Panc1 (cell line): ENCODE results near the gene MDN1. TPM values are rescaled to one million over a fixed set of nuclear protein-coding genes. Genes with fewer than 3 reads are reported as not detected.

Source experiments
- ATAC-seq: fragments of 200-7000 bp; cut with Tn5 transposase; 2 replicates; pipeline ENCODE4 v1.9.1; 2020; ENCODE audit warnings: mild to moderate bottlenecking, moderate library complexity
- BruUV-seq: library from RNA; stranded (reverse); fragments of 400-500 nt; replicated peaks from 2 replicates; lab custom pipeline; 2021; lab: Mats Ljungman, UMichigan
- CTCF ChIA-PET: fragments of 300-600 bp; sonication (Branson Sonifier 250); formaldehyde crosslinking; loops from one replicate; lab custom pipeline; 2022; ENCODE audit warnings: antibody characterized with exemption; lab: Charles Lee
- POLR2A ChIA-PET: fragments of 300-600 bp; sonication (Branson Sonifier 250); formaldehyde crosslinking; loops from one replicate; lab custom pipeline; 2022; ENCODE audit warnings: antibody characterized with exemption; lab: Charles Lee
- DNase-seq: peaks from one replicate; pipeline ENCODE4 v3.0.0-alpha.2; 2010; ENCODE audit warnings: low read depth, low spot score
- H3K27ac ChIP-seq: 2 replicates; pipeline ENCODE4 v1.5.1; 2011; ENCODE audit warnings: mild to moderate bottlenecking, low read length, inconsistent platforms
- H3K27me3 ChIP-seq: fragments of 200-500 bp; sonication (Bioruptor generic); 2 replicates; pipeline ENCODE4 v1.6.0; 2014; ENCODE audit warnings: low read length, inconsistent platforms; ENCODE audit not compliant: control insufficient read depth, insufficient read depth
- H3K36me3 ChIP-seq: fragments of 200-500 bp; sonication (Bioruptor generic); 2 replicates; pipeline ENCODE4 v1.5.1; 2014; ENCODE audit warnings: inconsistent platforms, mild to moderate bottlenecking, low read length, moderate library complexity; ENCODE audit not compliant: control insufficient read depth, insufficient read depth
- H3K4me1 ChIP-seq: 2 replicates; pipeline ENCODE4 v1.5.1; 2011; ENCODE audit warnings: inconsistent platforms, mild to moderate bottlenecking, low read length, moderate library complexity; ENCODE audit not compliant: control insufficient read depth, insufficient read depth
- H3K4me3 ChIP-seq, 2 experiments: 2 replicates each; pipeline ENCODE4 v1.5.1; 2011 to 2012; ENCODE audit warnings: low read depth in 2 of 2, low read length in 2 of 2, mild to moderate bottlenecking in 2 of 2, inconsistent platforms in 1 of 2, moderate library complexity in 1 of 2
- H3K9me3 ChIP-seq: fragments of 200-500 bp; sonication (Bioruptor generic); 2 replicates; pipeline ENCODE4 v1.5.1; 2014; ENCODE audit warnings: low read depth, mild to moderate bottlenecking, inconsistent platforms, low read length, moderate library complexity; ENCODE audit not compliant: control insufficient read depth, insufficient read depth
- POLR2AphosphoS5 ChIP-seq: IDR thresholded peaks from 2 replicates; pipeline ENCODE4 v1.6.1; 2012; ENCODE audit warnings: mild to moderate bottlenecking, low read depth, low read length, moderate library complexity
- SIN3A ChIP-seq: IDR thresholded peaks from 2 replicates; pipeline ENCODE4 v1.6.1; 2012; ENCODE audit warnings: low read depth, mild to moderate bottlenecking, low read length, moderate library complexity, borderline replicate concordance; ENCODE audit not compliant: insufficient read depth
- TCF7L2 ChIP-seq: IDR thresholded peaks from 2 replicates; pipeline ENCODE4 v1.6.1; 2011; ENCODE audit warnings: mild to moderate bottlenecking, low read depth, low read length, inconsistent platforms
- in situ Hi-C: cut with HindIII; loops from 2 replicates; pipeline ENCODE4 v1.10.0; 2016; ENCODE audit warnings: low sequenced_read_pairs, low pct_unique_long_range_greater_than_20kb
- intact Hi-C: fragments of 100-400 bp; cut with micrococcal nuclease; formaldehyde crosslinking; loops from one replicate; pipeline ENCODE4 v1.10.0; 2022; ENCODE audit not compliant: unreplicated experiment
- total RNA-seq: library from RNA; stranded (reverse); gene quantifications from one replicate; pipeline ENCODE4 v1.2.1, GENCODE V29; 2021; ENCODE audit not compliant: unreplicated experiment
- TF ChIP-seq, protein P1 (sequence below), 2 experiments: IDR thresholded peaks; 2 replicates each; pipeline ENCODE4 v1.6.1; 2011 to 2012; ENCODE audit warnings: low read depth in 2 of 2, control low read depth in 1 of 2, low read length in 1 of 2, mild to moderate bottlenecking in 1 of 2, moderate library complexity in 1 of 2; ENCODE audit not compliant: insufficient read depth in 1 of 2
- TF ChIP-seq, protein P2 (sequence below): fragments of 450-650 bp; IDR thresholded peaks from 2 replicates; pipeline ENCODE4 v1.5.1; 2017; ENCODE audit warnings: mild to moderate bottlenecking

Gene MDN1
- total RNA-seq, 1 experiment from 2014 or later = 47.8 TPM

DNA sequence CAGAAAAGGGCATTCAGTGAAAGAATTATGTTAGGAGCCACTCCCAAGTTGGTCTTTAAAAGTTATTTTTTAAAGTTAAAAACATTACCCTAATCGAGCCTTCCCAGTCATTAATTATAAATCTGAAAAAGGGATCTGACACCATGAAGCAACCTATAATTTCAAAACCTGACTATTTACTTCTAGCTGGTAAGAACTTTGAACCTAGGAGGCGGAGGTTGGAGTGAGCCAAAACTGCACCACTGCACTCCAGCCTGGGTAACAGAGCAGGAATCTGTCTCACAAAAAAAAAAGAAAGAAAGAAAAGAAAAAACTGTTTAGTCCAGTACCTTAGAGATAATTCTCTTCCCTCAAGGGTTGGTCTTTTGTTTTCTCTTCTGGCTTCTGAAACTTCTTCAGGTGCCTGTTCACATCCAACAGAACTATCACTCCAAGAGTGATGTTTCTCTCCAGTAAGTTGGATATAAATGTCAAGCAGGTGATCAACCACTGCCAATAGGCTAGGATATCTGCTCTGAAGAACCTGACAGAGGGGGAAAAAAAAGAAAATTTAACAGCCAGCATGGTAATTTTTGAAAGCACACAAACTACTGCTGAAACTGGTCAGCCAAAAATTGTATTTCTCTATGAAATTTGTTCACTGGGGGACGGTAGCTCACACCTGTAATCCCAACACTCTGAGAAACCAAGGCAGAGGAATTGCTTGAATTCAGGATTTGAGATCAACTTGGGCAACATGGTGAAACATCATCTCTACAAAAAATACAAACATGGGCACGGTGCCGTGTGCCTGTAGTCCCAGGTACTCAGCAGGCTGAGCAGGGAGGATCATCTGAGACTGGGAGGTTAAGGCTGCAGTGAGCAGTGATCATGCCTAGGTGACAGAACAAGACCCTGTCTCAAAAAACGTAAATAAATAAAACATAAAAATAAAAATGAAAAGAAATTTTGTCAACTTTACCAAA is 38.2 kb downstream of the MDN1 start:
- Histone ChIP-seq H3K4me1 (no peaks in the 10 kb centered on the region), H3K27me3 (no peaks in the 10 kb centered on the region), H3K9me3 (no peaks in the 10 kb centered on the region), H3K4me3 (no peak overlapping the region), H3K36me3 (peaks cover 12% of the 10 kb centered on the region; the same call in 1 of the 2 replicates), H3K27ac (no peak overlapping the region)
- no TSS peak for BruUV-seq
- DNase-seq = no peak
- ATAC-seq = no peak
- TF ChIP-seq TCF7L2 = no peak
- TF ChIP-seq, protein P1, sequence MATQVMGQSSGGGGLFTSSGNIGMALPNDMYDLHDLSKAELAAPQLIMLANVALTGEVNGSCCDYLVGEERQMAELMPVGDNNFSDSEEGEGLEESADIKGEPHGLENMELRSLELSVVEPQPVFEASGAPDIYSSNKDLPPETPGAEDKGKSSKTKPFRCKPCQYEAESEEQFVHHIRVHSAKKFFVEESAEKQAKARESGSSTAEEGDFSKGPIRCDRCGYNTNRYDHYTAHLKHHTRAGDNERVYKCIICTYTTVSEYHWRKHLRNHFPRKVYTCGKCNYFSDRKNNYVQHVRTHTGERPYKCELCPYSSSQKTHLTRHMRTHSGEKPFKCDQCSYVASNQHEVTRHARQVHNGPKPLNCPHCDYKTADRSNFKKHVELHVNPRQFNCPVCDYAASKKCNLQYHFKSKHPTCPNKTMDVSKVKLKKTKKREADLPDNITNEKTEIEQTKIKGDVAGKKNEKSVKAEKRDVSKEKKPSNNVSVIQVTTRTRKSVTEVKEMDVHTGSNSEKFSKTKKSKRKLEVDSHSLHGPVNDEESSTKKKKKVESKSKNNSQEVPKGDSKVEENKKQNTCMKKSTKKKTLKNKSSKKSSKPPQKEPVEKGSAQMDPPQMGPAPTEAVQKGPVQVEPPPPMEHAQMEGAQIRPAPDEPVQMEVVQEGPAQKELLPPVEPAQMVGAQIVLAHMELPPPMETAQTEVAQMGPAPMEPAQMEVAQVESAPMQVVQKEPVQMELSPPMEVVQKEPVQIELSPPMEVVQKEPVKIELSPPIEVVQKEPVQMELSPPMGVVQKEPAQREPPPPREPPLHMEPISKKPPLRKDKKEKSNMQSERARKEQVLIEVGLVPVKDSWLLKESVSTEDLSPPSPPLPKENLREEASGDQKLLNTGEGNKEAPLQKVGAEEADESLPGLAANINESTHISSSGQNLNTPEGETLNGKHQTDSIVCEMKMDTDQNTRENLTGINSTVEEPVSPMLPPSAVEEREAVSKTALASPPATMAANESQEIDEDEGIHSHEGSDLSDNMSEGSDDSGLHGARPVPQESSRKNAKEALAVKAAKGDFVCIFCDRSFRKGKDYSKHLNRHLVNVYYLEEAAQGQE (IDR thresholded peaks at IDR 0.05; ENCODE audit: insufficient read depth in 1 of 2, low read depth in 2 of 2, low read length in 1 of 2) = no peak
- no peak for TF ChIP-seq POLR2AphosphoS5
- no peak for TF ChIP-seq SIN3A
- TF ChIP-seq, protein P2, sequence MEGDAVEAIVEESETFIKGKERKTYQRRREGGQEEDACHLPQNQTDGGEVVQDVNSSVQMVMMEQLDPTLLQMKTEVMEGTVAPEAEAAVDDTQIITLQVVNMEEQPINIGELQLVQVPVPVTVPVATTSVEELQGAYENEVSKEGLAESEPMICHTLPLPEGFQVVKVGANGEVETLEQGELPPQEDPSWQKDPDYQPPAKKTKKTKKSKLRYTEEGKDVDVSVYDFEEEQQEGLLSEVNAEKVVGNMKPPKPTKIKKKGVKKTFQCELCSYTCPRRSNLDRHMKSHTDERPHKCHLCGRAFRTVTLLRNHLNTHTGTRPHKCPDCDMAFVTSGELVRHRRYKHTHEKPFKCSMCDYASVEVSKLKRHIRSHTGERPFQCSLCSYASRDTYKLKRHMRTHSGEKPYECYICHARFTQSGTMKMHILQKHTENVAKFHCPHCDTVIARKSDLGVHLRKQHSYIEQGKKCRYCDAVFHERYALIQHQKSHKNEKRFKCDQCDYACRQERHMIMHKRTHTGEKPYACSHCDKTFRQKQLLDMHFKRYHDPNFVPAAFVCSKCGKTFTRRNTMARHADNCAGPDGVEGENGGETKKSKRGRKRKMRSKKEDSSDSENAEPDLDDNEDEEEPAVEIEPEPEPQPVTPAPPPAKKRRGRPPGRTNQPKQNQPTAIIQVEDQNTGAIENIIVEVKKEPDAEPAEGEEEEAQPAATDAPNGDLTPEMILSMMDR = no peak
- POLR2A ChIA-PET = interaction anchor here (0.7 kb wide), 1 partner anchor 28 kb away, joined by 17 read pairs; no protein-coding TSS in a partner anchor
- intact Hi-C loops = no loop called here
- in situ Hi-C loops = no loop called here
- CTCF ChIA-PET = no interaction called here

DNA sequence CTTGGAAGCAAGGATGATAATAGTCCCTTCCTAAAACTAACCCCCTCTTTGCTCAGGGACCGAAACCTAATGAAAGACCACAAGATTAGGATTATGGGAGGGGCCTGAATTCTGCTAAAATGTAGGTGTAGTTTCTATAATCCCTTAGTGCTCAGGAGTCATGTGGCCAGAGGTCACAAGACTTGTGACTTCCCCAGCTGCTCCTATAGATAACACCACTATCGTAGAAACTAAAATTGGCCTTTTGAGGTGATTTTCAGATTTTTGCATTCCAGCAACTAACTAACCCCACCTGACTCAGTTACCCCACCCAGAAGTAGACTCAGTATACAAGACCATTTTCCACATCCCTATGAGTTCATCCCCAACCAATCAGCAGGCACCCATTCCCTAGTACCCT is 42.1 kb downstream of the MDN1 start:
- Histone ChIP-seq H3K4me3 (no peak overlapping the region), H3K27me3 (no peaks in the 10 kb centered on the region), H3K9me3 (no peaks in the 10 kb centered on the region), H3K27ac (no peak overlapping the region), H3K4me1 (no peaks in the 10 kb centered on the region), H3K36me3 (peaks cover 21% of the 10 kb centered on the region; the same call in 1 of the 2 replicates)
- no TSS peak for BruUV-seq
- no peak for TF ChIP-seq SIN3A
- TF ChIP-seq, protein P2 = no peak
- TF ChIP-seq, protein P1 (IDR thresholded peaks at IDR 0.05; ENCODE audit: insufficient read depth in 1 of 2, low read depth in 2 of 2, low read length in 1 of 2) = no peak
- TF ChIP-seq POLR2AphosphoS5 = no peak
- TF ChIP-seq TCF7L2 = no peak
- no peak for ATAC-seq
- no peak for DNase-seq
- intact Hi-C loops = no loop called here
- POLR2A ChIA-PET = interaction anchor here (0.6 kb wide), 1 partner anchor 51 kb away, joined by 3 read pairs; no protein-coding TSS in a partner anchor
- CTCF ChIA-PET = interaction anchor here (0.6 kb wide), 1 partner anchor 552 kb away, joined by 3 read pairs; no protein-coding TSS in a partner anchor
- in situ Hi-C loops = no loop called here
